ENCODE data around the gene AARS1.

GRCh38 chr16:70298988-70299938, 10.0 kb upstream of the AARS1 start, which contains the start of gene DDX19B:
- TF ChIP-seq CTCF (IDR thresholded peaks at IDR 0.05) (no peak), POLR2A (IDR thresholded peaks at IDR 0.05) (peak in 1 of 2 donors; percentile 49)
